T-cell (primary cell): ENCODE data around the gene ATP7B. TPM values are rescaled to one million over a fixed set of nuclear protein-coding genes. Genes with fewer than 3 reads are reported as not detected.

ENCODE experiments used
- ATAC-seq, 4 experiments: fragments of 200-7000 bp in 3 of 4; fragments of 150-1000 bp in 1 of 4; cut with Tn5 transposase; replicated peaks in 1 of 4; 1 replicate in 3 of 4; 2 replicates in 1 of 4; pipeline ENCODE4 v1.10.0; 2021; ENCODE audit warnings: moderate library complexity in 3 of 4, mild to moderate bottlenecking in 2 of 4, moderate number of reproducible peaks in 1 of 4
- CTCF ChIA-PET, 2 donors: fragments of 300-600 bp; sonication (Branson Sonifier 250); formaldehyde crosslinking; loops; one replicate each; lab custom pipeline; 2022; ENCODE audit warnings: antibody characterized with exemption in 2 of 2; lab: Charles Lee
- POLR2A ChIA-PET, 2 donors: fragments of 300-600 bp; sonication (Branson Sonifier 250); formaldehyde crosslinking; loops; one replicate each; lab custom pipeline; 2022; ENCODE audit warnings: antibody characterized with exemption in 2 of 2; lab: Charles Lee
- DNase-seq, 35 experiments: peaks; one replicate each; pipeline versions ENCODE4 v3.0.0 to v3.0.0-alpha.2; 2013 to 2023
- H3K27ac ChIP-seq: one replicate; pipeline ENCODE4 v1.5.1; 2013; ENCODE audit warnings: low read length
- H3K27me3 ChIP-seq, 2 experiments: replicated peaks in 1 of 2; 1 replicate in 1 of 2; 2 replicates in 1 of 2; pipeline versions ENCODE4 v1.6.1 to v1.7.0; 2013; ENCODE audit warnings: low read length in 1 of 2, mixed read lengths in 1 of 2; ENCODE audit not compliant: control insufficient read depth in 2 of 2, insufficient read depth in 2 of 2; ENCODE audit errors: extremely low read depth in 1 of 2
- H3K36me3 ChIP-seq, 2 donors: 1 replicate in 1 of 2; 2 replicates in 1 of 2; pipeline versions ENCODE4 v1.6.1 to v1.7.0; 2013; ENCODE audit warnings: low read length in 1 of 2; ENCODE audit not compliant: control insufficient read depth in 2 of 2, insufficient read depth in 1 of 2; ENCODE audit errors: extremely low read depth in 1 of 2
- H3K4me1 ChIP-seq, 2 experiments: 1 replicate in 1 of 2; 2 replicates in 1 of 2; pipeline versions ENCODE4 v1.6.1 to v1.7.0; 2013; ENCODE audit warnings: low read length in 2 of 2, mixed read lengths in 1 of 2; ENCODE audit not compliant: insufficient read depth in 2 of 2, control insufficient read depth in 1 of 2; ENCODE audit errors: extremely low read depth in 1 of 2
- H3K4me3 ChIP-seq, 2 donors: 1 replicate in 1 of 2; 2 replicates in 1 of 2; pipeline versions ENCODE4 v1.5.1 to v1.7.0; 2013; ENCODE audit warnings: mild to moderate bottlenecking in 2 of 2, low read length in 1 of 2, moderate library complexity in 1 of 2; ENCODE audit not compliant: control insufficient read depth in 1 of 2; ENCODE audit errors: extremely low read depth in 1 of 2
- H3K9me3 ChIP-seq: 2 replicates; pipeline ENCODE4 v1.7.0; 2013
- H3K27ac Mint-ChIP-seq, 2 donors: one replicate each; pipeline ENCODE4 v1.8.0; 2020 to 2021; ENCODE audit warnings: mild to moderate bottlenecking in 2 of 2, mixed read lengths in 2 of 2
- H3K27me3 Mint-ChIP-seq, 2 donors: one replicate each; pipeline ENCODE4 v1.8.0; 2021 to 2022; ENCODE audit warnings: mixed read lengths in 2 of 2
- H3K36me3 Mint-ChIP-seq: one replicate; pipeline ENCODE4 v1.8.0; 2021; ENCODE audit warnings: mixed read lengths
- H3K4me1 Mint-ChIP-seq, 3 donors: one replicate each; pipeline ENCODE4 v1.8.0; 2020 to 2022; ENCODE audit warnings: mixed read lengths in 3 of 3, mild to moderate bottlenecking in 1 of 3
- H3K4me3 Mint-ChIP-seq, 3 donors: one replicate each; pipeline ENCODE4 v1.8.0; 2020 to 2022; ENCODE audit warnings: mild to moderate bottlenecking in 3 of 3, mixed read lengths in 3 of 3, moderate library complexity in 3 of 3
- H3K9me3 Mint-ChIP-seq, 3 donors: one replicate each; pipeline ENCODE4 v1.8.0; 2020 to 2022; ENCODE audit warnings: mixed read lengths in 3 of 3
- WGBS: methylation state at CpG from one replicate; pipeline ENCODE4 v1.1.5; 2013; ENCODE audit warnings: missing lambda C conversion rate; ENCODE audit not compliant: insufficient coverage; 5-methylcytosine and 5-hydroxymethylcytosine counted together
- total RNA-seq, 35 experiments: library from RNA in 6 of 35; stranded (reverse) in 6 of 35; fragments of 120-200 nt in 1 of 35; gene quantifications; one replicate each; pipeline versions ENCODE4 v1.2.1 to v1.2.4 and lab custom pipeline; 2013 to 2026

ATP7B gene
- total RNA-seq, 5 donors from 2014 or later (not counting 1 experiment from before 2014, with no cell fraction given) = 0.99 to 2.6 (median 1.3) TPM

DNA sequence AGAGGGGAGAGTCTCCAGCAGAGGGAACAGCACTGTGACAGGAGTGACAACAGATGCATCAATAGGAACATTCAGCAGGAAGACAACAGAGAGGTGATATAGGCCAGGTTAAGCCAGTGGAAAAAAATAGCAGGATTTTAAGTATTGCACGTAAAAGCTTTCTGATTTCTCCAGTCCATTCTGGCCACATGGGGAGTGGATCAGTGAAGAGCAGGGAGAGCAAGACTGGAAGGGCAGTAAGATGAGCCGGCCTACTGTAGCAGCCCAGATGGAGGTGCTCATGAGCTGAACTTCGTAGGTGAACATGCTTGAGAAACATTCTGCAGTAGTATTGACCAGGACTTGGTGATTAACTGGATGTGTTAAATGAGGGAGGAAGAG lies 15.0 kb upstream of the ATP7B start:
- no peak overlapping the region for H3K4me3 ChIP-seq
- POLR2A ChIA-PET = no interaction called here
- CTCF ChIA-PET = no interaction called here
- H3K9me3 ChIP-seq = no peaks in the 10 kb centered on the region
- peaks cover 10 to 18% (median 12%) of the 10 kb centered on the region in 3 donors for H3K9me3 Mint-ChIP-seq
- H3K36me3 ChIP-seq = peaks cover 0 to 51% of the 10 kb centered on the region in 2 donors
- peaks cover 31 to 39% (median 32%) of the 10 kb centered on the region in 3 donors for H3K4me1 Mint-ChIP-seq
- no peak overlapping the region for H3K27ac ChIP-seq
- DNase-seq = no peak
- peaks cover 0 to 10% of the 10 kb centered on the region in 2 experiments for H3K4me1 ChIP-seq
- no peak overlapping the region for H3K4me3 Mint-ChIP-seq
- H3K27me3 ChIP-seq = no peaks in the 10 kb centered on the region
- H3K27ac Mint-ChIP-seq = no peak overlapping the region
- ATAC-seq = no peak
- WGBS = 100% methylated on average over 2 of the region's 3 CpGs
- no peaks in the 10 kb centered on the region for H3K27me3 Mint-ChIP-seq
- peaks cover 86% of the 10 kb centered on the region for H3K36me3 Mint-ChIP-seq

DNA sequence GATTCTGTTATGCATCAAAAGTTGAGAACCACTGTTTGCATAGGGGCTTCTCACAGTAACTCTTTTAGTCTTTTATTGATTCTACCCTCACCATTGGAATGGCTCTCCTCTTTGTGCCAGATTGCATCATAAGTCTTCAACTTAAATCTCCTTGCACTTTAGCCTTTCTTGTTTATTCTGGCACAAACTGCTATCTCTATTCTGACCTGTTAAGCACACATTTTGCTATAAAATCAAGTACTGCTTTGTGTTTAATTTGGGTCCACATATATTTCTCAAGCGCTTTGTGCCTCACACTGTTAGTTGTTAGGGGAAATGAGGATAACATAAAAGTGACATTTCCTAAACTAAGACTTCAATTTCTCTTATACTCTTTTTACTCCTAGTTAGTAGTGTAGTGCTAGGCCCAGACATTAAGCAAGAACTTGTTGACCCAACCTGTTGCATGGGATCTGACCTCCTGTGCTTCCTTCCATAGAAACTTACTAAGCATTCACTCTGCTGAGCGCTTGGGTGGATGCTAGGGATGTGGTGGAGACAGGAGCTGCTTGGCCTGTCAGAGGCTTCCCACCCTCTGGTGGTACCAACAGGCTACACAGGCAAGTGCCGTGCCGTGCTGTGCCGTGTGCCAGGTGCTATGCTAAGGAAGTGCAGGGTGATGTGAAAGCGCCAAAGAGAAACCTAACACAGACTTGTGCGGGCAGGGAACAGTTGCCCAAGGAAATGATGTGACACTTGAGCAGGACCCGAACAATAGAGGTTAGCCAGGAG lies 14.4 kb upstream of the ATP7B start:
- peaks cover 33 to 39% (median 37%) of the 10 kb centered on the region in 3 donors for H3K4me1 Mint-ChIP-seq
- H3K27ac ChIP-seq = no peak overlapping the region
- peaks cover 10 to 18% (median 12%) of the 10 kb centered on the region in 3 donors for H3K9me3 Mint-ChIP-seq
- peaks cover 0 to 10% of the 10 kb centered on the region in 2 experiments for H3K4me1 ChIP-seq
- peaks cover 90% of the 10 kb centered on the region for H3K36me3 Mint-ChIP-seq
- ATAC-seq (no peak), DNase-seq (no peak)
- CTCF ChIA-PET = interaction anchor here in 1 of 2 donors (0.6 kb wide), 1 partner anchor 100 kb away, joined by 3 read pairs; no protein-coding TSS in a partner anchor
- no peak overlapping the region for H3K27ac Mint-ChIP-seq
- no peaks in the 10 kb centered on the region for H3K27me3 ChIP-seq
- H3K27me3 Mint-ChIP-seq = no peaks in the 10 kb centered on the region
- H3K36me3 ChIP-seq = peaks cover 0 to 56% of the 10 kb centered on the region in 2 donors
- 96% methylated on average over 6 of the region's 8 CpGs for WGBS
- POLR2A ChIA-PET = no interaction called here
- no peaks in the 10 kb centered on the region for H3K9me3 ChIP-seq
- no peak overlapping the region for H3K4me3 ChIP-seq
- H3K4me3 Mint-ChIP-seq = no peak overlapping the region

DNA sequence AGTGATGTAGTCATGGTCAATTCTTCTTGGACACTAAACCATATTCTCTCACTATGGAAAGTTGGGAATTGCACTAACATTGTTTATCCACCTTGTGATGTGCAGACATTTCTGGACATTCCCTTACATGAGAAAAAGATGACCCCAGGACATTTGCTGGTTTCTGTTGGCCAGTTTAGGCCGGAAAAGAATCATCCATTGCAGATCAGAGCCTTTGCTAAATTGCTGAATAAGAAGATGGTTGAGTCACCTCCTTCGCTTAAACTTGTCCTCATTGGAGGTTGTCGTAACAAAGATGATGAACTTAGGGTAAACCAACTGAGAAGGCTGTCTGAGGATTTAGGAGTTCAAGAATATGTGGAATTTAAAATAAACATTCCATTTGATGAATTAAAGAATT lies 13.2 kb upstream of the ATP7B start, which contains the start of gene UTP14C:
Gene UTP14C (plus strand): TSS at position 211 of the 400 bp plus-strand sequence. CDS start 4,114 bp downstream, outside the sequence.
- no peaks in the 10 kb centered on the region for H3K27me3 ChIP-seq
- DNase-seq (no peak), ATAC-seq (no peak)
- no peak within 1 kb of the TSS for H3K27ac ChIP-seq
- peaks cover 0 to 10% of the 10 kb centered on the region in 2 experiments for H3K4me1 ChIP-seq
- Mint-ChIP-seq H3K9me3 (peaks cover 10 to 18% (median 12%) of the 10 kb centered on the region in 3 donors), H3K27me3 (no peaks in the 10 kb centered on the region), H3K4me3 (no peak within 1 kb of the TSS), H3K36me3 (peaks cover 90% of the 10 kb centered on the region), H3K4me1 (peaks cover 32 to 41% (median 33%) of the 10 kb centered on the region in 3 donors), H3K27ac (no peak within 1 kb of the TSS)
- no peaks in the 10 kb centered on the region for H3K9me3 ChIP-seq
- ChIA-PET CTCF (interaction anchor here in 1 of 2 donors (1.0 kb wide), 1 partner anchor 131 kb away, joined by 3 read pairs; no protein-coding TSS in a partner anchor), POLR2A (no interaction called here)
- 100% methylated on average over 2 of the region's 3 CpGs for WGBS
- peaks cover 4 to 68% of the 10 kb centered on the region in 2 donors for H3K36me3 ChIP-seq
- no peak within 1 kb of the TSS for H3K4me3 ChIP-seq

DNA sequence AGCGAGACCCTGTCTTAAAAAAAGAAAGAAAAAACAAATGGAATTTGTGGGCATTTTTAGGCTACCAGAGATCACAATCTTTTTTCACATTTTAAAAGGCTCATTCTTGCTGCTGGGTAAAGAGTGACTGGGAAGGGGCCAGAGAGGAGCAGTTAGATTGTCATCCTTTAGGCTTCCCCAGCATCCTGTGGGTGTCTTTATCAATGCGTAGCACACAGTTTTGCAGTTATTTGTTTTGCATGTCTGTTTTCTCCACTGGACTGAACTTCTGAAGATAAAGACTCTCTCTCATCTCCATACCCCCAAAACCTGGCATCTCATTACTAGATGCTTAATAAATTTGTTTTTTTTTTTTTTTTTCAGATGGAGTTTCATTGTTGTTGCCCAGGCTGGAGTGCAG lies 11.1 kb upstream of the ATP7B start:
- H3K4me3 Mint-ChIP-seq = no peak overlapping the region
- H3K36me3 Mint-ChIP-seq = peaks cover 80% of the 10 kb centered on the region
- POLR2A ChIA-PET = no interaction called here
- no CpG with 5 or more reads among the region's 2 CpGs for WGBS
- H3K9me3 ChIP-seq = no peaks in the 10 kb centered on the region
- H3K27ac ChIP-seq = no peak overlapping the region
- H3K4me3 ChIP-seq = no peak overlapping the region
- H3K4me1 Mint-ChIP-seq = peaks cover 40 to 52% (median 43%) of the 10 kb centered on the region in 3 donors
- no peaks in the 10 kb centered on the region for H3K27me3 Mint-ChIP-seq
- peaks cover 4 to 67% of the 10 kb centered on the region in 2 donors for H3K36me3 ChIP-seq
- no peaks in the 10 kb centered on the region for H3K27me3 ChIP-seq
- DNase-seq (no peak), ATAC-seq (no peak)
- H3K4me1 ChIP-seq = peaks cover 0 to 10% of the 10 kb centered on the region in 2 experiments
- H3K9me3 Mint-ChIP-seq = peaks cover 6 to 14% (median 12%) of the 10 kb centered on the region in 3 donors
- CTCF ChIA-PET = no interaction called here
- H3K27ac Mint-ChIP-seq = no peak overlapping the region

DNA sequence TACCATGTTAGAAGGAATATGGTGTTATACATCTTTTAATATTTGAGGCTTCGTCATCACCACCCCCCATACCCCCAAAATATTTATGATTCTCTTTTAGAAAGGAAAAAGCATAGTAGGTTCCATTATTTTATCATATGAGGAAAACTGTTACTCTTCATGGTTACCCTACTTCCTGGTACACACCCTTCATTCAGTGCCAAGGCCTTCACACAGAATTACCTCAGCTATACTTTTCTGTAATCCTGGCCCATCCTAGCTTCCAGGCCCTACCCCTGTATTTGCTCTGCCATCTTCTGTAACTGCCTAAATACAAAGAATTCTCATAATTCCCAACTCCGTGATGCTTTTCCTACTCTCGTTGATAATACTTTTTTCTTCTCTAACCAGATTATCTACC lies 8.9 kb upstream of the ATP7B start:
- H3K4me1 ChIP-seq = no peaks in the 10 kb centered on the region

DNA sequence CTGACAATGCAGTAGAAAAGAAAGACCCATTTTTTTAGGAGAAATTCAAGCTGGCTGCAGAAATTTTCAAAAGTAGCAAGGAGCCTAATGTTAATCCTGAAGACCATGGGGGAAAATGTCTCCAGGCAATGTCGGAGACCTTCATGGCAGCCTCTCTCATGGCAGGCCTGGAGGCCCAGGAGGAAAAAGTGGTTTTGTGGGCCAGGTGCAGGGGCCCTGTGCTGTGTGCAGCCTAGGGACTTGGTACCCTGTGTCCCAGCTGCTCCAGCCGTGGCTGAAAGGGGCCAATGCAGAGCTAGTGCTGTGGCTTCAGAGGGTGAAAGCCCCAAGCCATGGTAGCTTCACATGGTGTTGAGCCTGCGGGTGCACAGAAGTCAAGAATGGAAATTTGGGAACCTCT lies 5.0 kb upstream of the ATP7B start:
- Histone ChIP-seq H3K9me3 (no peaks in the 10 kb centered on the region), H3K4me1 (peaks cover 3 to 13% of the 10 kb centered on the region in 2 experiments), H3K4me3 (no peak overlapping the region), H3K27me3 (peaks cover 0 to 3% of the 10 kb centered on the region in 2 experiments), H3K27ac (no peak overlapping the region), H3K36me3 (peaks cover 4 to 19% of the 10 kb centered on the region in 2 donors)
- DNase-seq (no peak), ATAC-seq (no peak)
- ChIA-PET CTCF (no interaction called here), POLR2A (no interaction called here)
- H3K27me3 Mint-ChIP-seq = peaks cover under 1% of the 10 kb centered on the region in 2 donors
- peaks cover 40 to 55% (median 52%) of the 10 kb centered on the region in 3 donors for H3K4me1 Mint-ChIP-seq
- peaks cover 34% of the 10 kb centered on the region for H3K36me3 Mint-ChIP-seq
- H3K4me3 Mint-ChIP-seq = no peak overlapping the region
- H3K9me3 Mint-ChIP-seq = no peaks in the 10 kb centered on the region
- H3K27ac Mint-ChIP-seq = no peak overlapping the region
- 100% methylated on average over 3 of the region's 3 CpGs for WGBS

More for the DNA sequence above, 8.9 kb upstream of the ATP7B start:
- Mint-ChIP-seq H3K27me3 (no peaks in the 10 kb centered on the region), H3K4me3 (no peak overlapping the region), H3K36me3 (peaks cover 65% of the 10 kb centered on the region), H3K4me1 (peaks cover 34 to 43% (median 41%) of the 10 kb centered on the region in 3 donors), H3K27ac (no peak overlapping the region), H3K9me3 (no peaks in the 10 kb centered on the region)
- ATAC-seq (no peak), DNase-seq (no peak)
- 100% methylated on average over 2 of the region's 3 CpGs for WGBS
- Histone ChIP-seq H3K27me3 (no peaks in the 10 kb centered on the region), H3K4me3 (no peak overlapping the region), H3K27ac (no peak overlapping the region), H3K9me3 (no peaks in the 10 kb centered on the region), H3K36me3 (peaks cover 4 to 51% of the 10 kb centered on the region in 2 donors)
- CTCF ChIA-PET = no interaction called here
- POLR2A ChIA-PET = no interaction called here
